HG03103 (cell line): ENCODE data around the gene RNH1.
"Not testable (repeated sequence)": the region's sequence is repeated elsewhere in the genome, so short reads cannot be mapped to it uniquely, and the experiment has no call there.

Experiments
- ATAC-seq: cut with Tn5 transposase; IDR thresholded peaks from one replicate; pipeline ENCODE4 v1.9.1; 2021; ENCODE audit warnings: low read depth; ENCODE audit not compliant: unreplicated experiment

Gene RNH1

GRCh38 chr11:484616-485015 is 22.4 kb downstream of the RNH1 start:
- no peak for ATAC-seq

GRCh38 chr11:479311-479710 is 27.7 kb downstream of the RNH1 start:
- ATAC-seq: no peak

GRCh38 chr11:477052-477715 is 29.9 kb downstream of the RNH1 start:
- ATAC-seq: no peak

- no peak for ATAC-seq
Measured at GRCh38 chr11:476416-476815, 30.6 kb downstream of the RNH1 start.

- no peak for ATAC-seq
Measured at GRCh38 chr11:475941-476340, 31.1 kb downstream of the RNH1 start.

- no peak for ATAC-seq
Measured at GRCh38 chr11:474914-475506, 32.0 kb downstream of the RNH1 start.

GRCh38 chr11:473962-474785 is 32.9 kb downstream of the RNH1 start:
- ATAC-seq: no peak

GRCh38 chr11:473415-473814 is 33.6 kb downstream of the RNH1 start:
- no peak for ATAC-seq

GRCh38 chr11:472816-473215 is 34.2 kb downstream of the RNH1 start:
- no peak for ATAC-seq

GRCh38 chr11:472272-472671 is 34.8 kb downstream of the RNH1 start:
- ATAC-seq: no peak

GRCh38 chr11:471468-472145 is 35.4 kb downstream of the RNH1 start:
- ATAC-seq: no peak

- no peak for ATAC-seq
Measured at GRCh38 chr11:469684-470560, 37.1 kb downstream of the RNH1 start.

GRCh38 chr11:469026-469683 is 37.9 kb downstream of the RNH1 start:
- ATAC-seq: not testable (repeated sequence)

GRCh38 chr11:468493-468892 is 38.5 kb downstream of the RNH1 start:
- no peak for ATAC-seq

- ATAC-seq: no peak
Measured at GRCh38 chr11:468036-468435, 39.0 kb downstream of the RNH1 start.

GRCh38 chr11:465896-466530 is 41.0 kb downstream of the RNH1 start:
- no peak for ATAC-seq

- no peak for ATAC-seq
Measured at GRCh38 chr11:464316-464715, 42.7 kb downstream of the RNH1 start.

GRCh38 chr11:462107-462890 is 44.7 kb downstream of the RNH1 start:
- ATAC-seq: no peak
